DND-41 (cell line): Measurements from ENCODE around the gene WNT3A.
"Not testable (repeated sequence)": the region's sequence is repeated elsewhere in the genome, so short reads cannot be mapped to it uniquely, and the experiment has no call there.

Source experiments
- ATAC-seq: fragments of 200-7000 bp; cut with Tn5 transposase; 3 replicates; pipeline ENCODE4 v1.9.1; 2021; ENCODE audit warnings: low read depth; ENCODE audit not compliant: insufficient read depth
- DNase-seq: peaks from one replicate; pipeline ENCODE4 v3.0.0-alpha.2; 2020
- H2AFZ ChIP-seq: 2 replicates; pipeline ENCODE4 v1.6.0; 2012; ENCODE audit warnings: low read depth, low read length
- H3K27ac ChIP-seq: 2 replicates; pipeline ENCODE4 v1.5.1; 2012; ENCODE audit warnings: low read length, inconsistent platforms
- H3K27me3 ChIP-seq: fragments of 200-600 bp; sonication (generic); 2 replicates; pipeline ENCODE4 v1.6.0; 2012; ENCODE audit warnings: low read length, mild to moderate bottlenecking, inconsistent platforms; ENCODE audit not compliant: insufficient read depth, poor library complexity
- H3K36me3 ChIP-seq: 2 replicates; pipeline ENCODE4 v1.5.1; 2012; ENCODE audit warnings: low read length, inconsistent platforms; ENCODE audit not compliant: insufficient read depth
- H3K4me1 ChIP-seq: 2 replicates; pipeline ENCODE4 v1.5.1; 2012; ENCODE audit warnings: mild to moderate bottlenecking, low read length; ENCODE audit not compliant: insufficient read depth
- H3K4me2 ChIP-seq: 2 replicates; pipeline ENCODE4 v1.6.0; 2012; ENCODE audit warnings: mild to moderate bottlenecking, moderate library complexity, low read length, inconsistent platforms; ENCODE audit not compliant: insufficient read depth
- H3K4me3 ChIP-seq, 2 experiments: fragments of 200-600 bp in 1 of 2; shearing (Covaris generic) in 1 of 2; 2 replicates each; pipeline ENCODE4 v1.5.1; 2012 to 2016; ENCODE audit warnings: inconsistent platforms in 2 of 2, low read length in 2 of 2, mild to moderate bottlenecking in 2 of 2, low read depth in 1 of 2, moderate library complexity in 1 of 2
- H3K79me2 ChIP-seq: 2 replicates; pipeline ENCODE4 v1.6.0; 2012; ENCODE audit warnings: low read length, inconsistent platforms; ENCODE audit not compliant: insufficient read depth
- H3K9ac ChIP-seq: 2 replicates; pipeline ENCODE4 v1.6.0; 2012; ENCODE audit warnings: low read depth, mild to moderate bottlenecking, inconsistent platforms, low read length, moderate library complexity
- H3K9me3 ChIP-seq: 2 replicates; pipeline ENCODE4 v1.5.1; 2012; ENCODE audit warnings: low read length, moderate library complexity, mild to moderate bottlenecking, inconsistent platforms; ENCODE audit not compliant: insufficient read depth, severe bottlenecking
- H4K20me1 ChIP-seq: 2 replicates; pipeline ENCODE4 v1.6.0; 2012; ENCODE audit warnings: low read length; ENCODE audit not compliant: insufficient read depth
- CTCF ChIP-seq: IDR thresholded peaks from 2 replicates; pipeline ENCODE4 v1.5.1; 2012; ENCODE audit warnings: borderline replicate concordance, low read length, moderate library complexity, mild to moderate bottlenecking; ENCODE audit not compliant: poor library complexity, severe bottlenecking; ENCODE audit errors: extremely low read depth
- EZH2 ChIP-seq: IDR thresholded peaks from 3 replicates; pipeline ENCODE4 v1.6.1; 2012; ENCODE audit warnings: borderline replicate concordance, low read depth, mild to moderate bottlenecking, moderate library complexity, low read length, inconsistent platforms; ENCODE audit not compliant: severe bottlenecking

WNT3A gene

GRCh38 chr1:227961651-227962466, 44.9 kb upstream of the WNT3A start:
- DNase-seq (no peak), ATAC-seq (peak; percentile 79)
- Histone ChIP-seq H3K27ac (no peak overlapping the region), H3K4me3 (no peak overlapping the region), H2AFZ (no peak overlapping the region), H3K79me2 (no peaks in the 10 kb centered on the region), H3K9ac (no peak overlapping the region), H3K36me3 (no peaks in the 10 kb centered on the region), H3K4me1 (peaks cover 15% of the 10 kb centered on the region), H3K4me2 (no peak overlapping the region), H3K9me3 (no peaks in the 10 kb centered on the region), H3K27me3 (peaks cover 2% of the 10 kb centered on the region), H4K20me1 (no peaks in the 10 kb centered on the region)
- no peak for TF ChIP-seq CTCF
- no peak for TF ChIP-seq EZH2

GRCh38 chr1:227966733-227967132, 40.1 kb upstream of the WNT3A start:
- H3K27me3 ChIP-seq, H3K27ac ChIP-seq, H4K20me1 ChIP-seq, H2AFZ ChIP-seq, ATAC-seq, H3K9me3 ChIP-seq, H3K4me3 ChIP-seq, H3K36me3 ChIP-seq, H3K4me2 ChIP-seq, DNase-seq, H3K4me1 ChIP-seq, H3K79me2 ChIP-seq, H3K9ac ChIP-seq: not testable (repeated sequence)

GRCh38 chr1:227967815-227968214, 39.0 kb upstream of the WNT3A start:
- ATAC-seq, H3K27me3 ChIP-seq, H3K4me2 ChIP-seq, H3K79me2 ChIP-seq, H2AFZ ChIP-seq, H3K9me3 ChIP-seq, H4K20me1 ChIP-seq, H3K9ac ChIP-seq, H3K4me3 ChIP-seq, H3K4me1 ChIP-seq, H3K27ac ChIP-seq, DNase-seq, H3K36me3 ChIP-seq: not testable (repeated sequence)
- TF ChIP-seq CTCF: peak; percentile 31

- H3K36me3 ChIP-seq, DNase-seq, H2AFZ ChIP-seq, H3K27me3 ChIP-seq, H3K27ac ChIP-seq, H4K20me1 ChIP-seq, H3K4me1 ChIP-seq, H3K4me3 ChIP-seq, ATAC-seq, H3K9ac ChIP-seq, H3K4me2 ChIP-seq, H3K9me3 ChIP-seq, H3K79me2 ChIP-seq: not testable (repeated sequence)
These were observed 36.5 kb upstream of the WNT3A start for GRCh38 chr1:227970076-227970995.

GRCh38 chr1:227971216-227971615, 35.6 kb upstream of the WNT3A start:
- not testable (repeated sequence) for H3K4me1 ChIP-seq, H3K4me3 ChIP-seq, H3K4me2 ChIP-seq, H3K36me3 ChIP-seq, H3K27me3 ChIP-seq, H2AFZ ChIP-seq, H4K20me1 ChIP-seq, DNase-seq, ATAC-seq, H3K27ac ChIP-seq, H3K9ac ChIP-seq, H3K79me2 ChIP-seq, H3K9me3 ChIP-seq

- H3K27ac ChIP-seq, H3K9me3 ChIP-seq, H3K4me2 ChIP-seq, H3K4me3 ChIP-seq, H4K20me1 ChIP-seq, H3K36me3 ChIP-seq, H3K9ac ChIP-seq, H3K79me2 ChIP-seq, H3K4me1 ChIP-seq, DNase-seq, ATAC-seq, H3K27me3 ChIP-seq, H2AFZ ChIP-seq: not testable (repeated sequence)
These were observed 35.0 kb upstream of the WNT3A start for GRCh38 chr1:227971643-227972282.
